GM12891 (cell line): ENCODE data around the gene RASL12.

Experiments
- POLR2A ChIP-seq: IDR thresholded peaks from 2 replicates; pipeline ENCODE4 v1.6.1; 2011; ENCODE audit warnings: low read depth, low read length, control low read depth
- SPI1 ChIP-seq: IDR thresholded peaks from 2 replicates; pipeline ENCODE4 v1.6.1; 2011; ENCODE audit warnings: low read depth, low read length, control low read depth

GRCh38 chr15:65092911-65093792, 25.4 kb upstream of the RASL12 start:
- TF ChIP-seq SPI1 (no peak), POLR2A (no peak)
